ENCODE results near the gene ANK3.
"Not testable (repeated sequence)": the region's sequence is repeated elsewhere in the genome, so short reads cannot be mapped to it uniquely, and the experiment has no call there.

The ANK3 gene

GRCh38 chr10:60310740-60311139, 78.9 kb downstream of the ANK3 start:
- DNase-seq (ENCODE audit: low read depth in 1 of 2, low spot score in 1 of 2): no peak

DNA sequence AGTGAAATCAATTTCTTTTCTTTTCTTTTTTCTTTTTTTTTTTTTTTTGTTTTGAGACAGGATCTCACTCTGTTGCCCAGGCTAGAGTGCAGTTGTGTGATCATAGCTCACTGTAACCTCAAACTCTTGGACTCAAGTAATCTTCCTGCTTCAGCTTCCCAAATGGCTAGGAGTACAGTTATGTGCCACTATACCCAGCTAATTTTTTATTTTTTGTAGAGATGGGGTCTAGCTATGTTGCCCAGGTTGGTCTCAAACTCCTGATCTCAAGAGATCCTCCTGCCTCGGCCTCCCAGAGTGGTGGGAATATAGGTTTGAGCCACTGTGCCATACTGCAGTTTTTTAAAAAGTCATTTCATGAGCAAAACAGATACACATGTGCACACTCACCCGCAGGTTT, 79.8 kb downstream of the ANK3 start:
- no peak for DNase-seq (ENCODE audit: low read depth in 1 of 2, low spot score in 1 of 2)

GRCh38 chr10:60309371-60309770, 80.3 kb downstream of the ANK3 start:
- DNase-seq (ENCODE audit: low read depth in 1 of 2, low spot score in 1 of 2): no peak

GRCh38 chr10:60305380-60305892, 84.2 kb downstream of the ANK3 start:
- no peak for DNase-seq (ENCODE audit: low read depth in 1 of 2, low spot score in 1 of 2)

DNA sequence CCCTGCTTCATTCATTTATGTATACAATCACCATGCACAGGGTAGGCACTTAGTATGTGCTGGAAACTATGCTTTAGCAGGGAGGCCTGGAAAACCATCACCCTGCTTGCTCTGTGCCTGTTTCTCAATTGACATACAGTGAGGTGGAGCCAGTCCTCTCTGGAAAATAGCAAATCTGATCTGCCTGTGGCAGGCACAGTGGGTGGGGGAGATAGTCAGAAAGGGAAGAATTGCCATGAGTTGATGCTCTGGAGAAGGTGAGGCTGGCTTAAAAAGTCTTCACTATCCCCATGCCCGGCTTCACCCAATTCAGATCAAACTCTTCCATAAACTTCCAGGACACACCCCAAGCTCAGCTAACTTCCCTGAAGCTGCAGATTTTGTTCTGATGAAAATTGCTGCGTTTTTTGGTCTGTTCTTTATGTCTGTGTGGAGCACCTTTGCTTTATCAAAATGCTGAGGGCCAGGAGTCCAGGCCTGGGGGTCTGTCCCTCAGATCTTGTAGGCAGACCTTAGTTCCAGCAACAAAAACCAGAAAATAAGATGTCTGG, 84.8 kb downstream of the ANK3 start:
- DNase-seq (ENCODE audit: low read depth in 1 of 2, low spot score in 1 of 2): no peak

GRCh38 chr10:60303778-60304177, 85.9 kb downstream of the ANK3 start:
- no peak for DNase-seq (ENCODE audit: low read depth in 1 of 2, low spot score in 1 of 2)

DNA sequence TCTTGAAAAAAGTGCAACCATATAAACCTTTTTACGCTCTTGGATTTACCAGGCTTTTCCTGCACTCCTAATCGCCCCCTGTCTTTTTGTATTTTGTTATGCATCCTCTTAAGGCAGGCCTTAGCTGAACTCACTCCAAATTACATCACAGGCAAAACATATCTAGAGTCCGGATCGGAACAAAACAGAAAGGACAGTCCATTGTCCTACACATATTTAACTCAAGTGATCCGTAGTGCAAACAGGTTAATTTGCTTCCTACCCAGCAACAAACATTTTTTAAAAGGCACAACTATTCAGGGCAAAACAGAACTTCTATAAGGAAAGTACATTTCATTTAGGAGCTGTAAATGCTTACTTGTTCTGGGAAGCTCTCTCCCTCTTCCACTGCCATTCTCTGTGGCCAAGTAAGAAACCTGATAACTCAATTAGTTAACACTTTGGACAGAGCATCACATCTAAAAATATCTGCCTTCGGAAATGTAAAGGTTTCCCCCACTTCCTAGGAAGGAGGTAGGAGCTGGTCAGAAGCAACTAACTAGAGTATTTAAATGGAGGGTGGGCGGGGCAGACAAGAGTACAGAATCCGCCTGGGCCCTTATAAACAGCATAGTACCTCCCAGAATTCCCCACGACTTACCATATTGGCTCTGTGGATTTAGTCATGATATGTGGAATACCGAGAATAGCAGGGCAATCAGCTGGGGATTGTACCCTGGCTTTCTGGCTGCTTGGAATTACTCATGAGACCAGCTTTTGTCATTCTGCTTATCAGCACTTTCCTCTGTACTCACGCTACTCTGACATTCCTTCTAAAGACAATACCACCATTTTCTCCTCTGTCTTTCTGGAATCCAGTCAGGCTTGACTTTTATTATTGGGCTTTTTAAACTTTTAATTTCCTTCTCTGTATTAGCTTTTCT, 89.5 kb downstream of the ANK3 start:
- DNase-seq (ENCODE audit: low read depth in 1 of 2, low spot score in 1 of 2): no peak

DNA sequence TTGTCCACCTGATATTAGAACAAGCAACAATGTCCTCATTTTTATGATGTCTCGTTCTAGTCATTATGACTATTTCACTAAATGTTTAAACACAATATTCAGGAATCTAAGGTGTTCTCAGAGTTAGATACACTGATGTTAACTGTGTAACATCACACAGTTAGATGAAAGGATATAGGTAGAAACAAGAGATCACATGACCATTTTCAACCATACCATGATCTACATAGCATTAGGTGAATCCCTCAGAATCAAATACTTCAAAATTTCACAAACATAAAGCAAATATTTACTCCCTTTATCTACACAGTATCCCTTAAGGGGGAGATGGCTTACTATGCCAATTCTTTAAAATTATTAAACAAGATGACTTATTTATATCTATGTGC, 90.3 kb downstream of the ANK3 start:
- DNase-seq (ENCODE audit: low read depth in 1 of 2, low spot score in 1 of 2): no peak

DNA sequence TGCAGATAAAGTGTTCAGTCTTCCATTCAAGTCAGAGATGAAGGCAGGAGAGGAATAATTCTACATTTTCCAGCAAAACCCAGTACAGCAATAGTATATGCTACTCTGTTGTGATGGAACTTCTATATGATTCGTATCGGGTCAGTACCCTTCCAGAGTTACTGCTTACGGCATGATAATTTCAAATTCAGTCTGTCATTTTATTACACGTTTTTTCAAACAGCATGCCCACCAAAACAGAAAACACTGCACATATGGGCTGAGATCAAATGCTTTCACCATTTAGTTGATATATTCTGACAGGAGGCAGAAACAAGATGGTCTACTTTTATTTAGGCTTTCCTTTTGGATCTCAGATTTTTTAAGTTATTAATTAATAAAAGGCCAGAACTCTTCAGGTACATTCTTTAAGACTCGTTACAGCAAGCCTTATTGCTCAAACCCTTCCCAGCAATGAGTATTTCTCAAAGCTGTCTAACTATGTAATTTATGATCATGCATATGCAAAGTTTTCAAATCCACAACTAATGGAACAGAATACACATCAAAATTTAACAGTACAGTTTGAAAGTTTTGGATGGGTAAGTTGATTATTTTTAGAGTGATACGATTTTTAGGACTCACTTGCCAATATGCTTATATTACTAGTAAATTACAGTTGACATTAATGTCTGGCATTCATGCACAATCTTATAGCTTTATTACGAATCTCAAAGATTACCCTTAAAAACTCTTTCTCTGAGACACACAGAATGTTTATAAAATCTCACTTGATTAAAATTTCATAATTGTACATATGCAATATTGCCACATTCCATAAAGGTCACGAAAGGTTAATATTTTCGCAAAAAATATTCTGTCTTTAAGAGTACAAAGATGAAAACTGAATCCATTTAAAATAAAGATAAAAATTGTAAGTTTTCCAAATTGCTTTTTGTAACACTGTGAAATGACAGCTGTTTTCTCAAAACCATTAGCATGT, 91.0 kb downstream of the ANK3 start:
- DNase-seq (ENCODE audit: low read depth in 1 of 2, low spot score in 1 of 2): no peak

DNA sequence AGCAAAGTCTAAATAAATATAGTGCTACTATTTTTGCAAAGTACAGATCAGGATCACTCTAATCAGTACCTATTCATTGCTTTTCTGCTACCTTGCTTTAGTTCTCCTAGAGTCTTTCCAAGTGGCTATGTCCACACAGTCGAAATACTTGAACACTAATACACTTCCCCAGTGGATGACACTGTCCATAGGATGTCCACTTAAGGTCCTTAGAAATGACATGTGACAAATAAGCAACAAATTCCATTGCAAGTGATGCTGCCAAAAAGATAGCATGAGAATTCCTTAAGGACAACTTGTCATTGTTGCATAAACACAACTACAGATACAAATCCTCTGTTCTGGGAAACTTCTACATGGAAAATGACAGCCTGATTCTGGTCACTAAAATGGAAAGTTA, 93.6 kb downstream of the ANK3 start:
- no peak for DNase-seq (ENCODE audit: low read depth in 1 of 2, low spot score in 1 of 2)

GRCh38 chr10:60295028-60295937, 94.4 kb downstream of the ANK3 start:
- DNase-seq (ENCODE audit: low read depth in 1 of 2, low spot score in 1 of 2): no peak

GRCh38 chr10:60293581-60294175, 96.0 kb downstream of the ANK3 start:
- DNase-seq (ENCODE audit: low read depth in 1 of 2, low spot score in 1 of 2): no peak

DNA sequence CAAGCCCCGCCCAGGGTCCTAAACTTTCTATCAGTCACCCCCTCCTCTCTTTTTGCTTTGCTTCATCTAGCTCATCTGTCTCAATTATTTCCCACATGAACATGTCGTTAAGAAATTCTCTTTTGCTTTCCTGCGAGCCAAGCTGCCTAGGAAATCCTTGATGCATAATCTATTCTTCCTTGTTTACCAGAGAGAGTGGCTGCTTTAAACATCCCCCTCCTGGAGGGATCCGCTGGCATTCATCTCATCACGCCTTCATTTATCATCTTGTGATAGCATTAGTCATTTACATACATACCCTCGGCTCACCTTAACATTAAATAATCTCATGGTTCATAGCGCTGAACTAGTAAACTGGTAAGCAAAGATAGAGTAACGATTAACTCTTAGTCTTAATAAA, 96.7 kb downstream of the ANK3 start:
- no peak for DNase-seq (ENCODE audit: low read depth in 1 of 2, low spot score in 1 of 2)

DNA sequence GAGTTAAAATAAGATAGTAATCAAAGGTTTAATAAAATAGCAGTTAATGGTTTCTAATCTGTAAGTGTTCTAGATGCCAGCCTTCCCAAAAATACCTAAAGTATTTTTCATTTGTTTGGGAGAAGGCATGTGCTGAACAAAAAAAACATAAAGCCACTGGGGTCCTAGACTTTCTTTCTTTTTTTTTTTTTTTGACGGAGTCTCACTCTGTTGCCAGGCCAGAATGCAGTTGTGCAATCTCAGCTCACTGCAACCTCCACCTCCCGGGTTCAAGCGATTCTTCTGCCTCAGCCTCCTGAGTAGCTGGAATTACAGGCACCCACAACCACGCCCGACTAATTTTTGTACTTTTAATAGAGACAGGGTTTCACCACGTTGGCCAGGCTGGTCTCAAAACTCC, 97.1 kb downstream of the ANK3 start:
- DNase-seq (ENCODE audit: low read depth in 1 of 2, low spot score in 1 of 2): not testable (repeated sequence)

- DNase-seq (ENCODE audit: low read depth in 1 of 2, low spot score in 1 of 2): no peak
Observed at GRCh38 chr10:60291344-60291930, 98.2 kb downstream of the ANK3 start.

GRCh38 chr10:60290558-60290957, 99.1 kb downstream of the ANK3 start:
- no peak for DNase-seq (ENCODE audit: low read depth in 1 of 2, low spot score in 1 of 2)

GRCh38 chr10:60289800-60290199, 99.9 kb downstream of the ANK3 start:
- DNase-seq (ENCODE audit: low read depth in 1 of 2, low spot score in 1 of 2): no peak

GRCh38 chr10:60288256-60288655, 101.4 kb downstream of the ANK3 start:
- DNase-seq (ENCODE audit: low read depth in 1 of 2, low spot score in 1 of 2): no peak

DNA sequence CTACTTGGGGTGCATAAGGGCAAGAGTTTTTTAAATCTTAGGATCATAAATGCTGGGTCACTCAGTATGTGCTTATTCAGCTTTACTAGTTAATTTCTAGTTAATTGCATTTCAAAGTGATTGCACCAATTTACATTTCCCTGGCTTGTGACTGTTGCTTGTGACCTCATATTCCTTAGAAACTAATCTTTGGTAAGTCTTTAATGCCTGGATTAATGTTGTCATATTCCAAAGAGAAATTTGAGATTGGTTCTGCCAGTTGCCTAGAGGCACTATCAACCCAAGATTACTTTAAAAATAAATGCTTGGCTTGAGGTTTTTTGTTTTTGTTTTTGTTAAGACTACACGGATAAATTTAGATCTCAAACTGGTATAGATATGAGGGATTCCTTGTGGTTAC, 103.1 kb downstream of the ANK3 start:
- DNase-seq (ENCODE audit: low read depth in 1 of 2, low spot score in 1 of 2): no peak

- DNase-seq (ENCODE audit: low read depth in 1 of 2, low spot score in 1 of 2): no peak
Observed at GRCh38 chr10:60283397-60283796, 106.3 kb downstream of the ANK3 start.
